ENCODE measurements around the gene FECH.

FECH gene

DNA sequence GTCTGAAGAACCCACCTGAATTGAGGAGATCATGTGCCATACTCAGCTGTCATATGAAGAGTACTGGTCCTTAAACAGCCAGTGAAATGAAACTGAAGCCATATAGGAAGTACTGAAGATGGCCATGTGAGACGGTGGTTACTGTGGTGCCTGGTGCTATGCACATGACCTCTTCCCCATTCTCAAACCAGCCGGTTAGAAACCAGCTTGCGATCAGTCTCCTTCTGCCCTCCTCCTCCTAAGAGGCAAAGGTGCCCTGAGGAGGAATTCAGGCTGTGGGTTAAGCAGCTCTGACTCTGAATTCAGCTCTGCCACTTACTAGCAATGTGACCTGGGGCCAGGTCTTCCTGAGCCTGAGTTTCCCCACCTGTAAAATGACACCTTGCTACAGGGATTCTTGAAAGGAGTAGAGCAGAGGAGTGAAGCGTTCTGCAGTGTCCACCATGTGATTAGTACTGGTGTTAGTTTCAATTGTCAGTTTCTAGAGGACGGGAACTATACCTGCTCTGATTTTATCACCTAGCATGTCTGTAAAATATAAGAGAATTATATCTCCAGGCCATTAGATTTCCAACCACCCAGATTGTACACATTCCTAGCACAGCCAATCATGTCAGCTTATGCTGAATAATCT is 5.1 kb downstream of the FECH start:
- no peak for DNase-seq (ENCODE audit: low read depth, low spot score)

DNA sequence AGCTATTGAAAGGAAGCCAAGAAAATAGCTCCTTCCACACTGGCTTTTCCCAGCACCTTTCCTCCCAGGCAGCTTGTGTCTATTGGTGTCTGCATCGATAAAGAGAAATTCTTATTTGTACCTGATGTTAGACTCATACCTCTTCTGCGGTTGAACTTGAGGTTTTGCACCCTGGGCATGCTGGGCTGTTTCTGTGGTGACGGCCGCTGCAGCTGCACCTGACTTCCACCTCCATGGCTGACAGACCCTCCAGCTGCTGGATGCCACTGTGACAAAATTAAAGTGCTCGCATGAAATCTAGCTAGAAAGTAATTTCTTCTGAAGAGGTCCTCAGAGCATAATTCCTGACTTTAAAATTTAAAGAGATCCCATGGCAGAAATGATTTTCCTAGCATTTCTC is 6.6 kb downstream of the FECH start:
- DNase-seq (ENCODE audit: low read depth, low spot score) = no peak

GRCh38 chr18:57576316-57576715 is 10.2 kb downstream of the FECH start:
- DNase-seq (ENCODE audit: low read depth, low spot score) = no peak

DNA sequence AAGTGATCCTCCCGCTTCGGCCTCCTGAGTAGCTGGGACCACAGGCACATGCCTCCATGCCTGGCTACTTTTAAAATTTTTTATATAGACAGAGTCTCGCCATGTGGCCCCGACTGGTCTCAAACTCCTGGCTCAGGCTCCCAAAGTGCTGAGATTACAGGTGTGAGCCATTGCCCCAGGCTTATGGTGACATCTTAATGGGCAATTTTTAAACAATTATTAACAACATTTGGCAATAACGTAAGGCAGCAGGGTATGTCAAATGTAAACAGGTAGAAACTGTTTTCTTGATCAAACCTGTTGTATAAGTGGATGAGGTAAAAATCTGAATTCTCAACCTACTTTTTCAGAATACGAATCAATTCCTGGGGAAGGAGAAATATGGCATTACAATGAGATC is 11.0 kb downstream of the FECH start:
- no peak for DNase-seq (ENCODE audit: low read depth, low spot score)

DNA sequence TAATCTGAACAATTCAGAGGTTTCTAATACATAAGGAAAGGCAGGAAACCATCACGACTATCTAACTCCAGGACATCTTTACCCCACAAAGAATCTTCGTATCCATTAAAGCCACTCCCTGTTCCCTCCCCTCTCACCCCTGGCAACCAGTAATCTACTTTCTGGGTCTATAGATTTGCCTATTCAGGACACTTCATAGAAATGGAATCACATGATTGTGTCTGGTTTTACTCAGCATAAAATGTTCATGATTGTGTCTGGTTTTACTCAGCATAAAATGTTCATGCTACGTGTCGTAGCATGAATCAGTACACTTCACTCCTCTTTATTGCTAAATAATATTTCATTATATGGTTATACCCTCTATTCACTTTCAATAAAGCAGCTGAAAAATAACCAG is 11.6 kb downstream of the FECH start:
- no peak for DNase-seq (ENCODE audit: low read depth, low spot score)

GRCh38 chr18:57570162-57570561 is 16.3 kb downstream of the FECH start:
- DNase-seq (ENCODE audit: low read depth, low spot score) = no peak

GRCh38 chr18:57569133-57569532 is 17.4 kb downstream of the FECH start:
- no peak for DNase-seq (ENCODE audit: low read depth, low spot score)

DNA sequence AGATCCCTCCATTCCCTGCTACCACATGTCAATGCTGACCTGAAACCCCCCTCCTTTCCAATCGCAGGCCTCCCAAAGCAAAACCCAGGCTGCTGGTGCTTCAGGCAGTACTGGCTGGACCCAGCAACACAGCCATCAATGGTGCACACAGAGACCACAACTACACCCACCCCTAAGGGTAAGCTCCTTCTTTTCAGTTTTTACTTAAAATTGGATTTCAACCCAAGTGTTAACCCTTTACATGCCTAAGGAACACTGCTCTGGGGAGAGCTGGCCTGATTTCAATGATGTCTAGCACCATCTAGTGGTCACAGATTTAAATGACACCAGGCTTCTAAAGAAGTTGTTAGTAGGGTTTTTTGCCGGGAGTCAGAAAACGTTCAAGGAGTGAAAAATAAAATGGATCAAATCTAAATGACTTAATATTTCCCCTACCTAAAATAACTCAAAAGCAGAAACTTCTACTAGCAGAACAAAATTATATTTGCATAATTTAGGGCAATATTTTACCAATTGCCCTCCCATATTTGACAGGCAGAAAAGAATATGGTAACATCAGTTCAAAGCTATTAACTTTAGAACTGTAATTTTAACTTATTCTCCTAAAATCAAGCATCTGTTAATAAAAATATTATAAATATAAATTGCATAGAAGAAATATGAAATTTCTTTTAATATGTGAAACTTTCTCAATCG is 24.6 kb downstream of the FECH start:
- no peak for DNase-seq (ENCODE audit: low read depth, low spot score)

GRCh38 chr18:57561261-57561660 is 25.2 kb downstream of the FECH start:
- DNase-seq (ENCODE audit: low read depth, low spot score) = no peak

- DNase-seq (ENCODE audit: low read depth, low spot score) = no peak
Observed at GRCh38 chr18:57559314-57559713, 27.2 kb downstream of the FECH start.

GRCh38 chr18:57555134-57555533 is 31.4 kb downstream of the FECH start:
- DNase-seq (ENCODE audit: low read depth, low spot score) = no peak

DNA sequence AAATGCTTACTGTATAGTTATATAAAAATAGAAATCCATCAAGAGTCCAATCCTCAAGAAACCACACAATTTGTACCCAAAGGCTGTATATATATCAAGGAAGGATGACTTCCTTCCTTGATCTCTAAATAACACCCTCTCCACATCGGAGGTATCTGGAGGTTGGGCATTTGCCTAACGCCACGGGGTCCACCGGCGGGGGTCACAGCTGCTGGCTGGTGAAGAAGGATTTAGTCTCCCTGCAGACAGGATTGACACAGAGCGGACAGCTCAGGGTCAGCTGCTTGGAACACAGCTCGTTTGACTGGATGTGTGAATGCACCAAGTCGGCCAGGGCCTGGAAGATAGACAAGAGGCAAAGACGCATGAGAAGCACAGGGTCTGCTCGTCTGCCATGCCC is 36.0 kb downstream of the FECH start:
- DNase-seq (ENCODE audit: low read depth, low spot score) = no peak

DNA sequence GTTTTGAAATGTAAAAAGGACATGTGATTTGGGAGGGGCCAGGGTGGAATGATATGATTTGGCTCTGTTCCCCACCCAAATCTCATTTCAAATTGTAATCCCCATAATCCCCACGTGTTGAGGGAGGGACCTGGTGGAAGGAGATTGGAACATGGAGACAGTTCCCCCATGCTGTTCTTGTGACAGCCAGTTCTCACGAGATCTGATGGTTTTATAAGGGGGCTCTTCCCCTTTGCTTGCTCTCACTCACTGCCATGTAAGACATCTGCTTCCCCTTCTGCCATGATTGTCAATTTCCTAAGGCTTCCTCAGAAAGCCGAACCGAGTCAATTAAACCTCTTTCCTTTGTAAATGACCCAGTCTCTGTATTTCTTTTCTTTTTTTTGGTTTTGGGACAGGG is 39.2 kb downstream of the FECH start:
- DNase-seq (ENCODE audit: low read depth, low spot score) = no peak

- DNase-seq (ENCODE audit: low read depth, low spot score) = no peak
Observed at GRCh38 chr18:57544936-57545660, 41.4 kb downstream of the FECH start.

DNA sequence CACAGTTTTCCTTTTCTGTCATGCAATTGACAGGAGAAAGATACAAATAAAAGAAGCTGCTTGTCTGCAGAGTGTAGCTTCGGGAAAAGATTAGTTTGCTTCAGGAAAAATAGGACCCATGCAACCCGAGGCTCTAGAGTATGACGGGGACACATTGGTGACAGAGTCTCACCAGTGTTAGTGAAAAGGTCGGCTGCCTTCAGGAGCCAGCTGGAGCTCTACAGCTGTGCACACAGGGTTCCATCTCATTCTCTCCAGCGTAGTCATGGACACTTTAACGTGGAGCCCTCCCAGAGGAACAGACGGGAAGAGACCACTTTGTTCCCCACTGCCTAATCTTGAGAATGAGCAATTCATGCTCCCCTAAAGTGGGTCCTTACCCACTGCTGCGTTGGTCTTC is 42.9 kb downstream of the FECH start:
- DNase-seq (ENCODE audit: low read depth, low spot score) = no peak

- DNase-seq (ENCODE audit: low read depth, low spot score) = no peak
Observed at GRCh38 chr18:57542812-57543427, 43.6 kb downstream of the FECH start.

- DNase-seq (ENCODE audit: low read depth, low spot score) = no peak
Observed at GRCh38 chr18:57542126-57542525, 44.4 kb downstream of the FECH start.

- DNase-seq (ENCODE audit: low read depth, low spot score) = no peak
Observed at GRCh38 chr18:57539702-57540101, 46.8 kb downstream of the FECH start.

- DNase-seq (ENCODE audit: low read depth, low spot score) = no peak
Observed at GRCh38 chr18:57538614-57539013, 47.9 kb downstream of the FECH start.

GRCh38 chr18:57534511-57534909 is 52.0 kb downstream of the FECH start:
- DNase-seq (ENCODE audit: low read depth, low spot score) = no peak

GRCh38 chr18:57533868-57534510 is 52.5 kb downstream of the FECH start:
- no peak for DNase-seq (ENCODE audit: low read depth, low spot score)

Measured in smooth muscle cell of the brain vasculature (primary cell).